ENCODE results near the gene PCDHGA11.
"Not testable (repeated sequence)": the region's sequence is repeated elsewhere in the genome, so short reads cannot be mapped to it uniquely, and the experiment has no call there.

PCDHGA11 gene

GRCh38 chr5:141399555-141400258, 21.1 kb upstream of the PCDHGA11 start:
- no peak for DNase-seq

GRCh38 chr5:141402553-141403243, 18.2 kb upstream of the PCDHGA11 start, which contains the start of gene PCDHGA9:
TSS of gene PCDHGA9 (plus strand) at chr5:141402778. CDS start at chr5:141402953, 175 bp downstream.
- DNase-seq = peak; percentile 12

GRCh38 chr5:141403387-141403786, 17.5 kb upstream of the PCDHGA11 start:
- DNase-seq = no peak

GRCh38 chr5:141407790-141408505, 12.9 kb upstream of the PCDHGA11 start, which contains the start of gene PCDHGB6:
TSS of gene PCDHGB6 (plus strand) at chr5:141408021. CDS start at chr5:141408203, 182 bp downstream.
- DNase-seq = peak; percentile 11

GRCh38 chr5:141409598-141410306, 11.1 kb upstream of the PCDHGA11 start:
- no peak for DNase-seq

- DNase-seq = no peak
Measured at GRCh38 chr5:141411575-141411974, 9.3 kb upstream of the PCDHGA11 start.

- peak; percentile 68 for DNase-seq
Measured at GRCh38 chr5:141412854-141413539, 7.9 kb upstream of the PCDHGA11 start, which contains the start of gene PCDHGA10. TSS of gene PCDHGA10 (plus strand) at chr5:141412987. CDS start at chr5:141413176, 189 bp downstream.

- DNase-seq = no peak
Measured at GRCh38 chr5:141413540-141414069, 7.2 kb upstream of the PCDHGA11 start.

GRCh38 chr5:141414548-141415274, 6.1 kb upstream of the PCDHGA11 start:
- DNase-seq = not testable (repeated sequence)

- not testable (repeated sequence) for DNase-seq
Measured at GRCh38 chr5:141415275-141415618, 5.6 kb upstream of the PCDHGA11 start.

GRCh38 chr5:141417494-141418172, 3.2 kb upstream of the PCDHGA11 start, which contains the start of gene PCDHGB7:
TSS of gene PCDHGB7 (plus strand) at chr5:141417677. CDS start at chr5:141417860, 183 bp downstream.
- peak; percentile 60 for DNase-seq

- DNase-seq = no peak
Measured at GRCh38 chr5:141419074-141419880, 1.6 kb upstream of the PCDHGA11 start.

GRCh38 chr5:141421489-141421855, 621 bp downstream of the PCDHGA11 start:
- DNase-seq = no peak

- DNase-seq = no peak
Measured at GRCh38 chr5:141422742-141423291, 2.0 kb downstream of the PCDHGA11 start.

- no peak for DNase-seq
Measured at GRCh38 chr5:141427783-141428426, 7.1 kb downstream of the PCDHGA11 start.

- DNase-seq = peak; percentile 66
Measured at GRCh38 chr5:141430332-141431113, 9.7 kb downstream of the PCDHGA11 start, which contains the start of gene PCDHGA12. TSS of gene PCDHGA12 (plus strand) at chr5:141430507. CDS start at chr5:141430760, 253 bp downstream.

GRCh38 chr5:141431286-141431685, 10.4 kb downstream of the PCDHGA11 start:
- no peak for DNase-seq

- DNase-seq = not testable (repeated sequence)
Measured at GRCh38 chr5:141432308-141432707, 11.5 kb downstream of the PCDHGA11 start.

Measured in hematopoietic multipotent progenitor cell treated with erythropoietin and hydrocortisone succinate and interleukin-3 and kit ligand, for 8 days (in vitro differentiated cells).